HCT116 (cell line): ENCODE results near the gene KBTBD8. TPM values are rescaled to one million over a fixed set of nuclear protein-coding genes. Genes with fewer than 3 reads are reported as not detected.

Experiments
- ATAC-seq: fragments of 200-7000 bp; cut with Tn5 transposase; 2 replicates; pipeline ENCODE4 v1.9.1; 2020; ENCODE audit warnings: mild to moderate bottlenecking, moderate library complexity
- BruUV-seq: library from RNA; stranded (reverse); fragments of 400-500 nt; replicated peaks from 2 replicates; lab custom pipeline; 2021; lab: Mats Ljungman, UMichigan
- CTCF ChIA-PET: fragments of 300-600 bp; sonication (Branson Sonifier 250); formaldehyde crosslinking; loops from one replicate; lab custom pipeline; 2021; ENCODE audit warnings: antibody characterized with exemption; lab: Charles Lee
- POLR2A ChIA-PET: fragments of 300-600, 350-600 bp; sonication (Branson Sonifier 250); formaldehyde crosslinking; loops from one replicate; lab custom pipeline; 2021; ENCODE audit warnings: antibody characterized with exemption; lab: Charles Lee
- RAD21 ChIA-PET, 2 experiments: fragments of 300-600 bp; sonication (Branson Sonifier 250); formaldehyde crosslinking; loops; one replicate each; lab custom pipeline; 2023; ENCODE audit warnings: low total read pairs in 2 of 2; ENCODE audit not compliant: uncharacterized antibody in 2 of 2, unreplicated experiment in 2 of 2, low non-redundant PET in 1 of 2; lab: Charles Lee
- DNase-seq: peaks from one replicate; pipeline ENCODE4 v3.0.0-alpha.2; 2010; ENCODE audit warnings: low read depth, low spot score
- H2AFZ ChIP-seq: fragments of 200-600 bp; shearing (Covaris generic), sonication (generic); 2 replicates; pipeline ENCODE4 v1.6.1; 2017; ENCODE audit warnings: low read depth, mixed run types, mixed read lengths, antibody characterized with exemption, low read length; ENCODE audit not compliant: poor library complexity, severe bottlenecking
- H3K27ac ChIP-seq: 2 replicates; pipeline ENCODE4 v1.5.1; 2012; ENCODE audit warnings: low read depth, low read length
- H3K27me3 ChIP-seq: fragments of 200-600 bp; sonication (generic); 2 replicates; pipeline ENCODE4 v1.6.1; 2016; ENCODE audit warnings: mixed run types, low read length, mixed read lengths; ENCODE audit not compliant: insufficient read depth
- H3K36me3 ChIP-seq, 2 experiments: fragments of 200-500 bp in 1 of 2; fragments of 200-600 bp in 1 of 2; sonication (Bioruptor generic) in 1 of 2; sonication (generic) in 1 of 2; 2 replicates each; pipeline versions ENCODE4 v1.5.1 to v1.6.1; 2014 to 2016; ENCODE audit warnings: low read length in 2 of 2, inconsistent platforms in 1 of 2, mixed read lengths in 1 of 2, mixed run types in 1 of 2; ENCODE audit not compliant: insufficient read depth in 2 of 2, control insufficient read depth in 1 of 2
- H3K4me1 ChIP-seq, 2 experiments: fragments of 200-600 bp in 1 of 2; sonication (generic) in 1 of 2; 2 replicates each; pipeline versions ENCODE4 v1.5.1 to v1.6.1; 2012 to 2017; ENCODE audit warnings: low read length in 2 of 2, inconsistent platforms in 1 of 2, mild to moderate bottlenecking in 1 of 2, mixed read lengths in 1 of 2, mixed run types in 1 of 2, moderate library complexity in 1 of 2; ENCODE audit not compliant: insufficient read depth in 2 of 2, control insufficient read depth in 1 of 2
- H3K4me2 ChIP-seq: fragments of 200-600 bp; sonication (generic); 2 replicates; pipeline ENCODE4 v1.6.1; 2017; ENCODE audit warnings: mixed run types, low read length, mixed read lengths
- H3K4me3 ChIP-seq, 2 experiments: fragments of 200-600 bp in 1 of 2; sonication (generic) in 1 of 2; replicated peaks in 1 of 2; 2 replicates each; pipeline ENCODE4 v1.5.1; 2011 to 2016; ENCODE audit warnings: low read length in 2 of 2, control low read depth in 1 of 2, low read depth in 1 of 2, mild to moderate bottlenecking in 1 of 2, mixed read lengths in 1 of 2, mixed run types in 1 of 2
- H3K79me2 ChIP-seq: fragments of 200-600 bp; sonication (generic); 2 replicates; pipeline ENCODE4 v1.6.1; 2017; ENCODE audit warnings: mild to moderate bottlenecking, mixed run types, low read length, moderate library complexity, mixed read lengths; ENCODE audit not compliant: insufficient read depth
- H3K9ac ChIP-seq: fragments of 200-600 bp; sonication (generic); 2 replicates; pipeline ENCODE4 v1.6.1; 2016; ENCODE audit warnings: low read length, mixed read lengths
- H3K9me2 ChIP-seq: fragments of 200-600 bp; sonication (generic), shearing (Covaris generic); 2 replicates; pipeline ENCODE4 v1.6.1; 2017; ENCODE audit warnings: mixed run types, mild to moderate bottlenecking, moderate library complexity; ENCODE audit not compliant: insufficient read depth
- H3K9me3 ChIP-seq, 2 experiments: fragments of 200-500 bp in 1 of 2; fragments of 200-600 bp in 1 of 2; sonication (Bioruptor generic) in 1 of 2; sonication (generic) in 1 of 2; 2 replicates each; pipeline ENCODE4 v1.6.1; 2014 to 2017; ENCODE audit warnings: low read length in 2 of 2, mixed read lengths in 2 of 2, inconsistent platforms in 1 of 2, low read depth in 1 of 2, mild to moderate bottlenecking in 1 of 2, mixed run types in 1 of 2, moderate library complexity in 1 of 2; ENCODE audit not compliant: control insufficient read depth in 1 of 2, insufficient read depth in 1 of 2
- H4K20me1 ChIP-seq: fragments of 200-600 bp; sonication (generic), shearing (Covaris generic); 2 replicates; pipeline ENCODE4 v1.6.1; 2017; ENCODE audit warnings: mixed run types, mild to moderate bottlenecking, moderate library complexity; ENCODE audit not compliant: insufficient read depth
- CBX3 ChIP-seq: IDR thresholded peaks from 2 replicates; pipeline ENCODE4 v1.6.1; 2012; ENCODE audit warnings: low read depth
- CTCF ChIP-seq, 3 experiments: fragments of 200-600 bp in 1 of 3; sonication (generic) in 1 of 3; IDR thresholded peaks in 2 of 3; conservative IDR thresholded peaks in 1 of 3; 2 replicates each; pipeline ENCODE4 v1.5.1; 2012 to 2017; ENCODE audit warnings: low read depth in 2 of 3, low read length in 2 of 3, antibody characterized with exemption in 1 of 3, borderline replicate concordance in 1 of 3, control low read depth in 1 of 3, mild to moderate bottlenecking in 1 of 3, mixed read lengths in 1 of 3, mixed run types in 1 of 3, moderate library complexity in 1 of 3; ENCODE audit not compliant: insufficient read depth in 1 of 3
- ELF1 ChIP-seq: IDR thresholded peaks from 2 replicates; pipeline ENCODE4 v1.6.1; 2012; ENCODE audit warnings: low read depth, borderline replicate concordance
- FOSL1 ChIP-seq: IDR thresholded peaks from 2 replicates; pipeline ENCODE4 v1.6.1; 2012; ENCODE audit warnings: low read depth
- JUND ChIP-seq: IDR thresholded peaks from 2 replicates; pipeline ENCODE4 v1.6.1; 2012
- MAX ChIP-seq: IDR thresholded peaks from 2 replicates; pipeline ENCODE4 v1.6.1; 2012
- SRF ChIP-seq: IDR thresholded peaks from 2 replicates; pipeline ENCODE4 v1.6.1; 2012; ENCODE audit warnings: low read depth
- ZFX ChIP-seq: fragments of 450-650 bp; IDR thresholded peaks from 2 replicates; pipeline ENCODE4 v1.6.1; 2017
- ZNF274 ChIP-seq: fragments of 200-500 bp; sonication (Bioruptor generic); IDR thresholded peaks from 2 replicates; pipeline ENCODE4 v1.6.1; 2014; ENCODE audit warnings: mild to moderate bottlenecking, low read depth, low read length, inconsistent platforms
- intact Hi-C: fragments of 100-400 bp; cut with micrococcal nuclease; formaldehyde crosslinking; loops from 2 replicates; pipeline ENCODE4 v1.10.0; 2022
- total RNA-seq: library from RNA; stranded (reverse); gene quantifications from one replicate; pipeline ENCODE4 v1.2.1, GENCODE V29; 2021; ENCODE audit not compliant: unreplicated experiment
- TF ChIP-seq, protein P1 (sequence below): IDR thresholded peaks from 2 replicates; pipeline ENCODE4 v1.6.1; 2012; ENCODE audit warnings: low read depth
- TF ChIP-seq, protein P2 (sequence below): IDR thresholded peaks from 2 replicates; pipeline ENCODE4 v1.6.1; 2011; ENCODE audit warnings: mild to moderate bottlenecking, low read length, moderate library complexity; ENCODE audit not compliant: insufficient replicate concordance; ENCODE audit errors: extremely low read depth

KBTBD8 gene
- total RNA-seq, 1 experiment from 2014 or later = 1.4 TPM

DNA sequence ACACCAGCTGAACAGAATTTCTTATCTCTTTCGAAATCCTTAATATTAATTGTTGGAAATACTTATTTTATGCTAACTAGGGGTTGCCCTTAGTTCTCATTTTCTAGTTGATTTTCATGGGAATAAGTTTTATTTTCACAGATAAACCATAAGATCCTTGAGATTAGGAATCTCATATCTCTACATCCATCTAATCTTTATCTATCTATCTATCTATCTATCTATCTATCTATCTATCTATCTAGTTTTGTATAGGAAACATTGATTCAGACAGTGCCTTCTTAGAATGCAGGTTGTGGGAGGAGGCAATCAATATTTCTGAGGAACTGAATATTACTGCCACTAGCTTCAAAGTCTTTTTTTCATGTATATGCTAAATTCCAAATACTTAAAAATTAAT is 3.5 kb upstream of the KBTBD8 start:
- CTCF ChIA-PET = interaction anchor here (1.1 kb wide), 1 partner anchor 22 kb away, joined by 3 read pairs; no protein-coding TSS in a partner anchor

More for the DNA sequence above, 3.5 kb upstream of the KBTBD8 start:
- H3K4me3 ChIP-seq = no peak overlapping the region
- H3K4me1 ChIP-seq = peaks cover 4 to 22% of the 10 kb centered on the region in 2 experiments; a peak in 3 of 4 replicates
- POLR2A ChIA-PET = no interaction called here
- no TSS peak for BruUV-seq
- H3K4me2 ChIP-seq = no peak overlapping the region
- intact Hi-C loops = no loop called here
- no peaks in the 10 kb centered on the region for H3K79me2 ChIP-seq
- TF ChIP-seq FOSL1 (no peak), JUND (no peak), ZFX (no peak), MAX (no peak), SRF (no peak), ELF1 (no peak), ZNF274 (no peak), CTCF (IDR thresholded peaks at IDR 0.05 in 2 of 3, conservative IDR thresholded peaks at IDR 0.05 in 1 of 3; ENCODE audit: borderline replicate concordance in 1 of 3, insufficient read depth in 1 of 3, low read depth in 2 of 3, low read length in 2 of 3) (no peak), CBX3 (no peak)
- TF ChIP-seq, protein P1, sequence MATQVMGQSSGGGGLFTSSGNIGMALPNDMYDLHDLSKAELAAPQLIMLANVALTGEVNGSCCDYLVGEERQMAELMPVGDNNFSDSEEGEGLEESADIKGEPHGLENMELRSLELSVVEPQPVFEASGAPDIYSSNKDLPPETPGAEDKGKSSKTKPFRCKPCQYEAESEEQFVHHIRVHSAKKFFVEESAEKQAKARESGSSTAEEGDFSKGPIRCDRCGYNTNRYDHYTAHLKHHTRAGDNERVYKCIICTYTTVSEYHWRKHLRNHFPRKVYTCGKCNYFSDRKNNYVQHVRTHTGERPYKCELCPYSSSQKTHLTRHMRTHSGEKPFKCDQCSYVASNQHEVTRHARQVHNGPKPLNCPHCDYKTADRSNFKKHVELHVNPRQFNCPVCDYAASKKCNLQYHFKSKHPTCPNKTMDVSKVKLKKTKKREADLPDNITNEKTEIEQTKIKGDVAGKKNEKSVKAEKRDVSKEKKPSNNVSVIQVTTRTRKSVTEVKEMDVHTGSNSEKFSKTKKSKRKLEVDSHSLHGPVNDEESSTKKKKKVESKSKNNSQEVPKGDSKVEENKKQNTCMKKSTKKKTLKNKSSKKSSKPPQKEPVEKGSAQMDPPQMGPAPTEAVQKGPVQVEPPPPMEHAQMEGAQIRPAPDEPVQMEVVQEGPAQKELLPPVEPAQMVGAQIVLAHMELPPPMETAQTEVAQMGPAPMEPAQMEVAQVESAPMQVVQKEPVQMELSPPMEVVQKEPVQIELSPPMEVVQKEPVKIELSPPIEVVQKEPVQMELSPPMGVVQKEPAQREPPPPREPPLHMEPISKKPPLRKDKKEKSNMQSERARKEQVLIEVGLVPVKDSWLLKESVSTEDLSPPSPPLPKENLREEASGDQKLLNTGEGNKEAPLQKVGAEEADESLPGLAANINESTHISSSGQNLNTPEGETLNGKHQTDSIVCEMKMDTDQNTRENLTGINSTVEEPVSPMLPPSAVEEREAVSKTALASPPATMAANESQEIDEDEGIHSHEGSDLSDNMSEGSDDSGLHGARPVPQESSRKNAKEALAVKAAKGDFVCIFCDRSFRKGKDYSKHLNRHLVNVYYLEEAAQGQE = no peak
- TF ChIP-seq, protein P2, sequence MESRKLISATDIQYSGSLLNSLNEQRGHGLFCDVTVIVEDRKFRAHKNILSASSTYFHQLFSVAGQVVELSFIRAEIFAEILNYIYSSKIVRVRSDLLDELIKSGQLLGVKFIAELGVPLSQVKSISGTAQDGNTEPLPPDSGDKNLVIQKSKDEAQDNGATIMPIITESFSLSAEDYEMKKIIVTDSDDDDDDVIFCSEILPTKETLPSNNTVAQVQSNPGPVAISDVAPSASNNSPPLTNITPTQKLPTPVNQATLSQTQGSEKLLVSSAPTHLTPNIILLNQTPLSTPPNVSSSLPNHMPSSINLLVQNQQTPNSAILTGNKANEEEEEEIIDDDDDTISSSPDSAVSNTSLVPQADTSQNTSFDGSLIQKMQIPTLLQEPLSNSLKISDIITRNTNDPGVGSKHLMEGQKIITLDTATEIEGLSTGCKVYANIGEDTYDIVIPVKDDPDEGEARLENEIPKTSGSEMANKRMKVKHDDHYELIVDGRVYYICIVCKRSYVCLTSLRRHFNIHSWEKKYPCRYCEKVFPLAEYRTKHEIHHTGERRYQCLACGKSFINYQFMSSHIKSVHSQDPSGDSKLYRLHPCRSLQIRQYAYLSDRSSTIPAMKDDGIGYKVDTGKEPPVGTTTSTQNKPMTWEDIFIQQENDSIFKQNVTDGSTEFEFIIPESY = no peak
- no peaks in the 10 kb centered on the region for H4K20me1 ChIP-seq
- RAD21 ChIA-PET = no interaction called here
- H3K9ac ChIP-seq = no peak overlapping the region
- H2AFZ ChIP-seq = no peak overlapping the region
- DNase-seq (no peak), ATAC-seq (no peak)
- H3K27ac ChIP-seq = no peak overlapping the region
- H3K9me3 ChIP-seq = no peaks in the 10 kb centered on the region
- no peaks in the 10 kb centered on the region for H3K36me3 ChIP-seq
- no peaks in the 10 kb centered on the region for H3K9me2 ChIP-seq
- 0 out of 2 replicates have a peak, but pooled peaks cover 6% of the 10 kb centered on the region for H3K27me3 ChIP-seq
